LNCAP (cell line): Measurements from ENCODE around the gene PARL.

Source experiments
- CTCF ChIP-seq: fragments of 450-650 bp; IDR thresholded peaks from 2 replicates; pipeline ENCODE4 v1.5.1; 2017; ENCODE audit warnings: mild to moderate bottlenecking

PARL gene

GRCh38 chr3:183884097-183884426 lies 618 bp downstream of the PARL start:
- no peak for TF ChIP-seq CTCF

- TF ChIP-seq CTCF: no peak
These were observed 1.2 kb downstream of the PARL start for GRCh38 chr3:183883291-183884096.

GRCh38 chr3:183880121-183880520 lies 4.6 kb downstream of the PARL start:
- TF ChIP-seq CTCF: no peak

- no peak for TF ChIP-seq CTCF
These were observed 5.4 kb downstream of the PARL start for GRCh38 chr3:183879243-183879642.

GRCh38 chr3:183878071-183878470 lies 6.6 kb downstream of the PARL start:
- no peak for TF ChIP-seq CTCF

- no peak for TF ChIP-seq CTCF
These were observed 9.3 kb downstream of the PARL start for GRCh38 chr3:183875411-183875810.

GRCh38 chr3:183873914-183874313 lies 10.8 kb downstream of the PARL start:
- no peak for TF ChIP-seq CTCF

GRCh38 chr3:183871541-183871940 lies 13.1 kb downstream of the PARL start:
- TF ChIP-seq CTCF: no peak
